HG03066 (cell line): ENCODE data around the gene LRRC26.

Experiments used
- ATAC-seq: cut with Tn5 transposase; IDR thresholded peaks from one replicate; pipeline ENCODE4 v1.9.1; 2021; ENCODE audit warnings: low read depth; ENCODE audit not compliant: unreplicated experiment

LRRC26 gene

GRCh38 chr9:137168904-137169856 lies 671 bp downstream of the LRRC26 start:
- no peak for ATAC-seq

- ATAC-seq = no peak
Observed at GRCh38 chr9:137168573-137168903, 1.3 kb downstream of the LRRC26 start.

- no peak for ATAC-seq
Observed at GRCh38 chr9:137167747-137168572, 1.9 kb downstream of the LRRC26 start.

- ATAC-seq = no peak
Observed at GRCh38 chr9:137167277-137167746, 2.5 kb downstream of the LRRC26 start.

GRCh38 chr9:137166380-137167229 lies 3.2 kb downstream of the LRRC26 start:
- ATAC-seq = no peak

GRCh38 chr9:137165250-137165836 lies 4.5 kb downstream of the LRRC26 start:
- no peak for ATAC-seq

GRCh38 chr9:137164370-137165249 lies 5.2 kb downstream of the LRRC26 start:
- ATAC-seq = no peak

- no peak for ATAC-seq
Observed at GRCh38 chr9:137163805-137164204, 6.0 kb downstream of the LRRC26 start.

- no peak for ATAC-seq
Observed at GRCh38 chr9:137163365-137163715, 6.5 kb downstream of the LRRC26 start.

- no peak for ATAC-seq
Observed at GRCh38 chr9:137162505-137163364, 7.1 kb downstream of the LRRC26 start.

GRCh38 chr9:137161558-137162486 lies 8.0 kb downstream of the LRRC26 start:
- no peak for ATAC-seq

- ATAC-seq = no peak
Observed at GRCh38 chr9:137160716-137161557, 8.9 kb downstream of the LRRC26 start.

GRCh38 chr9:137160054-137160425 lies 9.8 kb downstream of the LRRC26 start:
- ATAC-seq = no peak

- no peak for ATAC-seq
Observed at GRCh38 chr9:137159105-137160053, 10.5 kb downstream of the LRRC26 start.

GRCh38 chr9:137158625-137159024 lies 11.2 kb downstream of the LRRC26 start:
- no peak for ATAC-seq
